Activated CD4-positive, alpha-beta T cell treated with anti-CD3 and anti-CD28 coated beads, Interleukin-2, amount 50 U/mL, for 1 hour (primary cell): ENCODE results near the gene DDTL.
A peak's percentile ranks its signal among the peaks of the same experiment; 100 is the strongest.
"Not testable (repeated sequence)": the region's sequence is repeated elsewhere in the genome, so short reads cannot be mapped to it uniquely, and the experiment has no call there.

Experiments
- DNase-seq: peaks from one replicate; pipeline ENCODE4 v3.0.0-alpha.2; 2020

The DDTL gene

DNA sequence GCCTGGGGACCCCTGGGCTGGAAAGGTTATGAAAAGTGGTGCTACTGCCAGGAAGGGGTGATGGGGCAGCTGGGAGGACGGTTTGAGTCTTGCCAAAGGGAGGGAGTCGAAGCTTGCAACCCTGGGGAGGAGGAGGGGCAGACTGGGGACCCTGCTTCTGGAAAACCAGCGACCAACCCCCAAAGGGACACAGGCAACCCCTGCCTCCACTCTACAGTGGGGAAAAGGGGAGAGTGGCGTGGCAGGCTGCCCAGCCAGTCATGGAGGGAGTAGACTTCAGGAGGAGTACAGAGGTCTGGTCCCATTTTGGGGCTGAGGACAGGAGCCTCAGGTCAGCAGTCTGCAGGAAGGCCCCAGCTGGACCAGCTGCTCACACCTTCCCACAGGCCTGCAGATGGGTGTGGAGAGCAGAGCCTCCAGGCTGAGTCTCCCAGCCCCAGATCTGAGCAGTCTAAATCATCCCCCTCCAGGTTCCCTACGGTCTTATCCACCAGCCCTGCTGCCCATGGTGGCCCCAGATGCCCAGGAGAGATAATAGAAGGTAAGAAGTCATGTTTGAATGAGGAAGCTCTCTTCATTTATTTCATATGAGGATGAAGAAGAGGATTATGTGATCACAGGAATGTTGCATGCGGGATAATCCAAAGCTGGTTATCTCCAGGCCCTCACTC is 4.3 kb downstream of the DDTL start:
- no peak for DNase-seq

DNA sequence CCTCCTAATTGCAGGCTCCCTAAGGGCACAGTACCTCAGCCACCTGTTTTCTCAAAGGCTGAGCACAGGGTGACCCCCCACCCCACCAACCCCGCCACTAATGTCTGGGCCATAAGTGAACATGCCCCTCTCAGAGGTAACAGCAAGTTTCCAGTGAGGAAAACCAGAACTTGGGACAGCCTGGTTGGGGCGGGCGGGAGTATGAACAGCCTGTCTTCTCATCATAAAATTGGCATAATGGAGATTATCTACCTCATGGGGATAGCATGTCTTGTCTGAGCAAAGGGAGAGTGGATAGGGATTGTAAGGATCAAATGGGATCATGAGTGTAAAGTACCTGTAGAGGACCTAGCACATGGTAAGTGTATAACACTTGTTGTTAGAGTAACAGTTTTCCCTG is 5.2 kb downstream of the DDTL start:
- not testable (repeated sequence) for DNase-seq

DNA sequence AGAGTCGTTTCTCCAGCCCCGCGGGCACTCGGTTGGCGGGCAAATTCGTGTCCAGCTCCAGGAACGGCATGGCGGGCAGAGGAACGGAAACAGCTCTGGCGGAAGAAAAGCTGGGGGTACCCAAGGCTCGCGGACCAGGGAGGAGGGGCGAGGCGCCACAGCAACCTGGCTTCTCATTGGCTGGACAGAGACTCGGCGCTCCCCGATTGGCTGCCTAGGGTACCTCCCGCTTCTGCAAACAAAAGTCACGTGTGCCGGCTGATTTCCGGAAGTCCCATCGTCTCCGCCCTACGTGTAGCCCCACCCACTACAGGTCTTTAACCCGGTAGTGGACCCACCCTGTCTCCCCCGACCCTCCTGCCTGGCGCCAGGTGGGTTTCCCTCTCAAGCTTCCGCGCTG is 7.7 kb downstream of the DDTL start, which contains the start of gene DDT:
Gene DDT (minus strand): TSS at position 97 of the 400 bp plus-strand sequence. CDS start 27 bp downstream, at position 70.
- DNase-seq = not testable (repeated sequence)

DNA sequence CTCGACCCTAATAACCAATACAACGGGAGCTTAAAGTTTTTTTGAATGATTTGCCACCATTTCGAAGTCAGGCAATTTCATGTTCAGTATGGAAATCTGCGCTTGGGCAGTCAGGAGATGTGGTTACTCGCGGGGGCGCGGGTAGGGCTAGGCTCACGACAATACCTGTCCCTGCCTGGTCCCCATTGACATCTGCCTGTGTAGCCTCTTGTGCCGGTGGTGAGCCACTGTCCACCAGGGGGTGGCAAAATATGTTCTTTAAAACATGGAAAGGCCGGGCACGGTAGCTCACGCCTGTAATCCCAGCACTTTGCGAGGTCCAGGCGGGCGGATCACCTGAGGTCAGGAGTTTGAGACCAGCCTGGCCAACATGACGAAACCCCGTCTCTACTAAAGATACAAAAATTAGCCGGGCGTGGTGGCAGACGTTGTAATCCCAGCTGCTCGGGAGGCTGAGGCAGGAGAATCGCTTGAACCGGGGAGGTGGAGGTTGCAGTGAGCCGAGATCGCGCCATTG is 8.2 kb downstream of the DDTL start:
- DNase-seq = not testable (repeated sequence)

DNA sequence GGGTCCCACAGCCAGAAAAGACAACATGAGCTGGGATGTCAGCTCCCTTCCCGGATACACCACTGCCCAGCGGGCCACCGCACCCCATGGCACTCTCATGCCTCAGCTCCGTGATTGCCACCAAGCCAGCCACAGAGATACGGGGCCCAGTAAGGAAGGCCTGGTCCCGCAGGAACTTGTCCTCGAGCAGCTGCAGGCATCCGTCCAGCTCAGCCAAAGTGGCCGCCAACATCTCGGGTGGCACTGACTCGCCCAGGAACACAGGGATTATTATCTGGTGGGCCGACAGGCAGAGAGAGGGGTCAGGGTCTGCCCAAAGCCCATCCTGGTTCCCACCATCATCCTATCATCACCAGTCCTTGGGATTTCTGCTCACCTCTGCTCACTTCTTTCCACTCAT is 10.6 kb downstream of the DDTL start:
- DNase-seq = not testable (repeated sequence)

DNA sequence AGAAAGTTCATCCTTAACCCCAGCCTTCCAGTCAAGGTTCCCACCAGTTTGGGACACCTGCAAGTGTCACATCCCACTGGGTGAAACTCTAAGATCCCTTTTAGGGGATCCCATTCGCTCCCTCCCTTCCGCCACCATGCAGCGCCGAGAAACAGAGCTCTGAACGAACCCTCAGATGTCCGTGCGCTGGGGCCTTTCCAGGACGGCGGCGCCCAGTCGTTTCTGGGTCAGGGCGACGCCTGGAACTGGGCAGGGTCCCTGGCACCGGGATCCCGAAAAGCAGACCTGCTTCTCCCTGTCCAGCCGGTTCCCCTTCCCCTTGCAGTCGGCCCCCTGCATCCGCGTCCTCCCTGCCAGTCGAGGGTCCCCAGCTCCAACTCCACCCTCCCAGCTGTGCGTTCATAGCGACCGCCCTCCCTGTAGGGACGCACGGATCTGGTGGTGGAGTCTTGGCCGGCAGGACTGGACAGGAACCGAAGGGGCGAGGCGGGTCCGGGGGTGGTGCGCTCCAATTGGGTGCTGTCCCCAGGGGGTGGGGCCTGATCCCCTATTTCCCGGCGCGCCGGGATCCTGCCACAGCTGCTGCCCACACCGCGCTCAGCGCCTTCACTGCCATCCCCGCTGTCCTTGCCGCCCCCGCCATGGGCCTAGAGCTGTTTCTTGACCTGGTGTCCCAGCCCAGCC is 13.0 kb downstream of the DDTL start, which contains the start of gene GSTT2:
Gene GSTT2 (plus strand): TSS at position 578 of the 684 bp plus-strand sequence.
- DNase-seq = not testable (repeated sequence)

DNA sequence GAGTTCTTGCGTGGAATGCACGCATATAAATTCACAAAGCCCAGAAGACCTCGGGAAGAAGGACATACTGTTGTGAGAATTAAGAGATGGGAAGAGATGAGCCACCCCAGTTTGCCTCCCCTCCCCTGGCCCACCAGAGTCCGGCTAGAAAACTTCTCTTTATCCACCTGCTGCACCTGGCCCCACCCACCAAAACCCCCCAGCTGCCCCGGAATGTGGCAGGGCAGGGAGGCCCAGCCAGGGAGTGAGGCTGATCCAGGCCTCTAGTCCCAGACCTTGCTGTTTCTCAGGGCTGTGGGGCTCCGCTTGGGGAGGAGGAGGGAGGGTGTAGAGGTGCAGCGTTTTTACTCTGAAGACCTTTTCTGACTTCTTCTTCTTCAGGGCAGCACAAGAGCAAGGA is 13.9 kb downstream of the DDTL start:
- not testable (repeated sequence) for DNase-seq

DNA sequence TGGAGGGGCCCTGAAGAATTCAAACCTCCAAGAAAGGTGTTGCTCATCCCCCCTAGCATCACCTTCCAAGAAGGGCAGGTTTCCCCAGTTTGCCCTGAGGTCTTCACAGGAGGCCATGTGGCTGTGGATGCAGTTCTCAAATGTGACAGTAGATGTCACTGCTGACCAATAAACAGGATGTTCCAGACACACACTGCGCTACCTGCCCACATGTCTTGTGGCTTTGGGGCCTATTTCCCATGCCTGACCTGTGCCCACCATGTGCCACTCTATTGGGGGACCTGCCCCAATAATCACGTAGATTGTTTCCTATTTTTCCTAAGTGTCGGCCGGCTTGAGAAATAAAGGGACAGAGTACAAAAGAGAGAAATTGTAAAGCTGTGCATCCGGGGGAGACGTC is 17.7 kb downstream of the DDTL start:
- peak; percentile 68 for DNase-seq

DNA sequence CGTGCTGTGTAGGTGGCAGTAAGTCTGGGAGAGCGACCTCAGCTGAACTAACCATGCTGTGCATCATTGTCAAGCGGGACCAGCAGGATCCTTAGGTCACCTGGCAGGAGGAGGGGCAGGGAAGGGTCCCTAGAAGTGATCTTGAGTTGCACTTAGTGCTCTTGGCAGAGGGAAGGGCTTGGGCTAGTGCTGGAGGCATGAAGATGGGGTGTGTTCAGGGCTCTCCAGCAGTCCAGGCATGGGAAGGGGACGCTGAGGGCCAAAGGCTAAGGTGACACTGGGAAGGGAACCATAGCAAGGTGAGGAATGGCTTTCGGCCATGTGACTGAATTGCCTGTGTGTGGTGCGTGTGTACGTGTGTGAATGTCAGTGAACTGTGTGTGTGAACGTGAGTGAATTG is 19.4 kb downstream of the DDTL start:
- not testable (repeated sequence) for DNase-seq

DNA sequence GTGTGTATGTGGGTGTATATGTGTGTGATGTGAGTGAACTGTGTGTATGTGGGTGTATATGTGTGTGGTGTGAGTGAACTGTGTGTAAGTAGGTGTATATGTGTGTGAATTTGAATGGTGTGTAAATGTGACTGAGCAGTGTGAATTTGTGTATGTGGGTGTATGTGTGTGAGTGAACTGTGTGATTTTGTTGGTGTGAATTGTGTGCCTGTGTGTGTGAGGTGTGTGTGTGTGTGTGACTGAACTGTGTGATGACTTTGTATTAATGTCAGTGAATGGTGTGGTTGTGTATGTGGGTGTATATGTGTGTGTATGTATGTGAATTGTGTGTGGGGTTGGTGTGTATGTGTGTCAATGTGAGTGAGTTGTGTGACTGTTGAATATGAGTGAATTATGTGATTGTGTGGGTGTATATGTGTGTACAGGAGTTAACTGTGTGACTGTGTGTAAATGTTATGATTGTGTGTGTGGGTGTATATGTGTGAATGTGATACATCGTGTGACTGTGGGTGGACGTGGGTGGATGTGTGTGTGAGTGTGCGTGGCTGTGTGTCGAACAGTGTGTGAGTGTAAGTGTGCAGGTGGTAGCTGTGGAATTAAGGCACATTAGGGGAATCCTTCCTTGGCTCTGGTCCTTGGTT is 20.0 kb downstream of the DDTL start:
- DNase-seq = not testable (repeated sequence)

DNA sequence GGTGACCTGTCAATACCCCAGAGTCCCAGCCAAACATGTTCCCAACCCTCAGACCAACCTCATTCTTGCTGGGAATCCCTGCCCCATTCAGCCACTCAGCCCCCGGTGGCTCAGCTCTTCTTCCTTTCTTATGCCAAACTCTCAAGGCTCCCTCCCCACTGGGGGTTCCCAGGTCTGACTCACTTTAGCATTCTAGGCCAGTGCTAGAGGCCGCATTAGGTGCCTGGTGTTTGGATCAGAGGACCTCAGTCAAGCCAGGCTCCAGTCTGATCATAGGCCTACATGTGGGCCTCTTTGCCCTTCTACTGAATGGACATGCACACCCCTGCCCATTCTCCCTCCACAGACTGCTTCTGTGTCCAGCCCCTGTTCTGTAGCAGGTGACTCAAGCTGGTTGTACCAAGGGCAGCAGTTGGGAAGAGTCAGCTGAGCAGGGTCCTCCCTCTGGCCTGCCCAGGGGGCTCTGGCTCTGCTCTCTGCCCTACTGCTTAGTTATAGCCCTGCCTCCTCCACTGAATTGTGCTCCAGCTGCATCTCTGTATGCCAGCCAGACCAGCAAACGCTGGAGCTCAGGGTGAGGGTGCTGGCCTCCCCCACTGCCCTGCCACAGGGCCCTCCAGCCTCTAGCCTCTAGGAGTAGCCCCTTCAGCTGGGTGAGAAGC is 23.0 kb downstream of the DDTL start:
- not testable (repeated sequence) for DNase-seq

DNA sequence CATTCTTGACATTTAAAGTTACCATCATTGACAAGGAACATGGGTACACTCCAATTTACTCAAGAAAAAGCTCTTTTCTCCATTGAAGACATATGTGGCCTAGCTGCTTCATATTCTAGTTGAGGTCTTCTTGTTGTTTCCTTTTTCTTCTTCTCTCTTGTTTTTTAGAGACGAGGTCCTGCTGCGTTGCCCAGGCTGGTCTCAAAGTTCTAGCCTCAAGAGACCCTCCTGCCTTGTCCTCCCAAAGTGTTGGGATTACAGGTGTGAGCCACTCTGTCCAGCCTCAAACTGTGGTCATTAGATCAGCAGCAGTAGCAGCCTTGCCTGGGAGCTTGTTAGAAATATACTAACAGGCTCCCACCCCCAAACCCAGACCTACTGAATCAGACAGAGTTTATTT is 26.4 kb downstream of the DDTL start:
- not testable (repeated sequence) for DNase-seq

DNA sequence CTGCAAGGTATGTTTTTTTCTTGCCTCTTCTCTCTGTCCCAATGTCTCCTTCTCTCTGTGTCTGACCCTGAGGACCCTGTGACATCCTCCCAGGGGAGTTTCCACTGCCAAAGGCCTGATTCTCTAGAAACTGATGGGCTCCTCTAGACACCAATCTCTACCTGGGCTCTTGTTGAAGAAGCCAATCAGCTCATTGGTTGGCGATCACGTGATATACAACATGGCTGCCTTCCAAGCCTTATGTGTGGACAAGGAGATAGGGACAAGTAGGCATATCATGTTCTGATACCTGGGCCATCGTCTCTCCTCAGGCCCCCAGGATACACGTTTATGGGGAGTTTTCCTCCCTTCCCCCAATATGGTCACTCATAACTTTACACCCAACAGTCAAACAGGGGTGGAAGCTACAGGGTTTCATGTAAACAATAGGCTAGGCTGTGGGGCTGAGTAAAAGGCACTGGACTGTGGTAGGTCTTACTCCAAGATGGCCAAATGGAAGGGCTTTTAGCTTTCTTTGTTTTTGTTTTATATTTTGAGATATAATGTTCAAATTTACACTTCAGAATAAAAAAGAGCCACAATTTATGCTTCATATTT is 27.0 kb downstream of the DDTL start:
- not testable (repeated sequence) for DNase-seq

DNA sequence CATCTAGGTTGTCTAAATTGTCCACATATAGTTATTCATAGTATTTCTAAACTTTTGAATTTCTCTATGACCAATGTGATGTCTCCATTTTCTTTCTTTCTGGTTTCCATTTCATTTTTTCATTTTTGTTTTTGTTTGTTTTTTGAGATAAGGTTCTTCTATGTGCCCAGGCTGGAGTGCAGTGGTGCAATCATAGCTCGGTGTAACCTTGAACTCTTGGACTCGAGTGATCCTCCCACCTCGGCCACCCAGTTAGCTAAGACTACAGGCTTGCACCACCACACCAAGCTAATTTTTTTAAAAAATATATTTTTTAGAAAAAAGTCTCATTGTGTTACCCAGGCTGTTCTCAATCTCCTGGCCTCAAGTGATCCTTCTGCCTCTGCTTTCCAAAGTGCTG is 30.4 kb downstream of the DDTL start:
- no peak for DNase-seq

DNA sequence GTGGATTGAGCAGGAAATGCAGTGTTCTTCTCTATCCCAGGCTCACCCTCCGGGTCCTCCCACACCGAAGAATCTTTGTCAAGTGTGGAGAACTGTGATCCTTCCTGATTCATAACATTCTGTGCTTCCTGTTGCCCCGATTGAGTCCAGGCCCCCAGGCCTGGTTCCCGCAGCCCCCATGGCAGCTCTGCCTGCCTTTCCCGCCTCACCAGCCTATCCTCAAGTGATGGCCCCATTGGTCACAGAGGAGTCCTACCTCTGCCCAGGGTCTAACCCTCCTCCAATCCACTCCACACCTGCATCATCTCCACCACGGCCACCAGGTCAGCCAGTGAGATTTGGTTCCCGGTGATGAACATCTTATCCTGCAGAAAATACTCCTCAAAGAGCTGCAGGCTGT is 33.1 kb downstream of the DDTL start:
- DNase-seq = not testable (repeated sequence)

DNA sequence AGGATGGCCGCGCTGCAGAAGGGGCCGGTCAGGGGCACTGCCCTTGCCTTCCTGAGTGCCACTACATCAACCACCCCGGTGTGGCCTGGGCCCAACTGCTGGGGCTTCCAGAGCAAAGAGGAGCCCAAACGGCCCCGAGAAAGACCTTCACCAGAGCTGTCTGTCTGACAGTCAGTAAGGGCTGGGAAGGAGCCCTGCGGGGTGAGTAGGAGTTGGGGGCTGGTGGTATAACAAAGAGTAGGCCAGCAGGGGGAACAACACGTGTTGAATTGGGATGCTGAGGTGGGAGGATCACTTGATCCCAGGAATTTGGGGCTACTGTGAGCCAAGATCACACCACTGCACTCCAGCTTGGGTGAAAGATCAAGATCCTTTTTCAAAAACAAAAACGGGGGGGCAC is 34.6 kb downstream of the DDTL start:
- no peak for DNase-seq

DNA sequence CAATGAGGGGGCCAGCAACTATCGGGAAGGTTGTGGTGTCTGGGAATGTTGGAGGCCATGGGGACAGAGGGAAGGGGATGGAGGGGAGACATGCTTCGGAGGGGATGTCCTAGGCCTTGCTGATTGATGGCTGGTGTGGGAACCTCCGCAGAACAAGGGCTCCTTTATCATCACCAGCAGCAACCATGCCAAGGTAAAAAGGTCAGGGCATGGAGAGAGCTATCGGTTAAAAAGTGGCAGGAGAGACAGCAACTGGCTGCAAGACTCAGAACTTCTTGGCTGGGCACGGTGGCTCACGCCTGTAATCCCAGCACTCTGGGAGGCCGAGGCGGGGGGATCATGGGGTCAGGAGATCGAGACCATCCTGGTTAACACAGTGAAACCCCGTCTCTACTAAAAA is 35.6 kb downstream of the DDTL start:
- DNase-seq = no peak

DNA sequence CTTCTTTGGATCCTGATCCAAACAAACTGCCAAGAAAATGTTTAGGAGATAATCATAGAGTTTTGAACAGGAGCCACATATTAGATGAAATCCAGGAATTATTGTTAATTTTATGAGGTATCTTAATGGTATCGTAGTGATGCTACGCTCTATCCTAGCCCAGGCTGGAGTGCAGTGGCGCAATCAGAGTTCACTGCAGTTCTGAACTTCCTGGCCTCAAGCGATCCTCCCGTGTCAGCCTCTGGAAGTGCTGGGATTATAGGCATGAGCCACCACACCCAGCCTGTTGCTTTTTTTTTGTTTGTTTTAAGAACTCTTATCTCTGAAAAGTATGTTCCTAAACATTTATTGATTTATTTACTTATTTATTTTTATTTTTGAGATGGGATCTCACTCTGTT is 36.2 kb downstream of the DDTL start:
- DNase-seq = no peak

DNA sequence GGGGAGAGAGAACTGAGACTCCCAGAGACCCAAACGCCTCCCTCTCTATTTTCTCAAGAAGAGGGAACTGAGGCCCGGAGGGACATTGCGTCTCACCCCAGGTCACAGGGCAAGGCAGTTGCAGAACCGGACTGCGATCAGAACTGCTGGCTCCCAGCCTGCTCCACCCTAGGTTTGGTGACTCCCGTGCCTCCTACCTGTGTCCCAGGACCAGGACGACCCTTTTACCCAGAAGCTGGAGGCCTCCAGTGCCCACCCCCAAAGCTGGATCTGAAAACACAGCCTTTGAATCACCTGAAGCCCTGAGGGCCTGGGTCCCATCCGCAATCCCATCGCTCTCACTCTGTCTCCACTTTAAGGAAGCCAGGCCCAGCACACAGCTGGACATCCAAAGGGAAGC is 37.2 kb downstream of the DDTL start:
- DNase-seq = no peak

DNA sequence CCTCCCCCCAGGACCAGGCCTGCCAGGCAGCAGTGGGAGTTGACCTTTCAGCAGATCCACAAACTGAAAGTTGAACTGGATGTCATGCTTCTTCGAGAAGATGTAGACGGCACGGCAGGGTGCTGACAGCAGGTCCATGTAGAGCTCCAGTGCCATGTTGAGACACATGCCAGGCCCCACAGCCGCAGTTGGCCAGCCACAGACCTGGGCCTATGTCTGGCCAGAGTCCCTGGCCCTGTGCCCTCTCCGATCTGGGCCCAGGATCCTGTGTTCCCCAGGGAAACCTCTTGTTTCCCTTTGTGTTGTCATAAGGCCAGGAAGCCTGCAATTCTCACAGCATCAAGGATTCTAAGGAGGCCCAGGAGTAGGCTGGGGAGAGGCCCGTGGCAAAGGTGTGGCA is 38.5 kb downstream of the DDTL start, which contains the start of gene GSTT4:
Gene GSTT4 (minus strand): TSS at position 253 of the 400 bp plus-strand sequence. CDS start 97 bp downstream, at position 156.
- no peak for DNase-seq

DNA sequence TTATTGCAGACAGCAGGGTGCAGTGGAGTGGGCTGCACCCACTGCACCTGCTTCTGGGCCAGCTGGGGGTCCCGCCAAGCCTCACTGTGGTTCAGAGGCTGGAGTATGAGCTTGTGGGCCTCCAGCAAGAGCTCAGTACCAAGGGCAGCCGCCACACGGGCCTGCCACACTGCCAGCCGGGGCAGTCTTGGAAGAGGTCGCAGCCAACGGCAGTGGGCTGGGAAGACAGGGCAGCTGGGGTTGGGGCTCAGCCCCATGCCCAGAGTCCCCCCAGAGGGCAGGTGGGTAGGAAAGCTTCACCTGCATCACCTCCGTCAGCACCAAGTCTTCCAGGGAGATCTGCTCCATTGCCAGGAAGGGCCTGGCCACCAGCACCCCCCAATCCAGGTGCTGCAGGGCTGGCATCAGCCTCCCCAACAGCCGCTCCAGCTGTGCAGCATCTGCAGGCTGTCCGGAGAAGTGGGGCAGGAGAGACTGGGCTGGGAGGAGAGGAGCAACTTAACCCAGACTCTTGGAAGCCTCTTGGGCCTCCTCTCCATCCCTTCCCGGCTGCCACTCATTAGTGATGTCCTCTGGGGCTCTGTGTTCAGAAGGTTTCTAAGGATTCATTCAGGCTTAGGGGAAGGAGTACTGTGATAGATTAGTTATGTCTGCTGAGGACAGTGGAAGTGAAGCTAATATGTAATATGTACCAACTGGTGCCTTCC is 39.7 kb downstream of the DDTL start:
- DNase-seq = no peak

DNA sequence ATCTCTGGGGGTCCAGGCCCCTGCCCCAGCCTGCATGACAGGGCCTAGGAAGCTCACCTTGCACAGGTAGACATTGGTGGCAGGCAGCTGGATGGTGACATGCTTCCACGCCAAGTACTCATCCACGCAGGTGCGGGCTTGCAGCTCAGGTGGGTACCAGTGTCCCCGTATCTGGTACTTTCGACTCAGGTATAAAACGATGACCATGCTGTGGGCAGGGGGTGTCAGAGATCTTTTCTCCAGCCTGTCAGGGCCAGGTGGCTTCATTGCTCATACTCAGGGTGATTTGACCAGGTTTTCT is 40.2 kb downstream of the DDTL start:
- DNase-seq = no peak
